ENCODE data around the gene CDH22.
A peak's percentile ranks its signal among the peaks of the same experiment; 100 is the strongest.

DNA sequence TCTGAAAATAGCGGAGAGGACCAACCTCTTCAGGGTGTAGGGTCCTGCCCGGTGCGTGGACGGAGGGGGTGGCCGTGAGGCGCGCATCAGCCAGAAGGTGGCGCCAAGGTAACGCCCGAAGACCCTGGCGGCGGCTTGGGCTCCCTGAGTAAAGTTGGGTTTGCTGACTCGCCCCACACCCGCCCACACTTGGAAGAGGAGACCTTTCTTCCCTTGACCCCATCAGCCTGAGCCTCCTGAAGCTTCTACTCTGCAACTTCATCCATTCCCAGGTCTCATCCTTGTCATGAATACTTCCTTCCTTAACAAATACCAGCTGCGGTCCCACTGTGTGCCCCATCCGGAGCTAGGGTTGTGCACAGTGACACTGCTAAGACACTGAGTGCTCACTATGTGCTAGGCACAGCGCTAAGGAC lies 175.6 kb downstream of the CDH22 start:
- TF ChIP-seq MXI1 (IDR thresholded peaks at IDR 0.05; ENCODE audit: low read depth, low read length) (no peak), POLR2A (IDR thresholded peaks at IDR 0.05; ENCODE audit: low read depth, low read length) (peak; percentile 57), MYC (IDR thresholded peaks at IDR 0.05; ENCODE audit: insufficient read depth, insufficient read length, insufficient replicate concordance, low read length, severe bottlenecking) (no peak), CTCF (IDR thresholded peaks at IDR 0.05 in 2 of 3, conservative IDR thresholded peaks at IDR 0.05 in 1 of 3; ENCODE audit: control insufficient read depth in 2 of 3, extremely low read depth in 1 of 3, insufficient read depth in 1 of 3, low read depth in 3 of 3, low read length in 3 of 3) (peak; percentile 82 to 87 (median 87)), CREB1 (IDR thresholded peaks at IDR 0.05; ENCODE audit: low read depth) (no peak), TARDBP (IDR thresholded peaks at IDR 0.05; ENCODE audit: borderline replicate concordance) (no peak), NRF1 (conservative IDR thresholded peaks at IDR 0.05; ENCODE audit: low read depth, low read length) (no peak), POLR2AphosphoS2 (IDR thresholded peaks at IDR 0.05; ENCODE audit: low read depth, low read length) (peak; percentile 59; the same call in 1 of the 2 replicates), POLR2AphosphoS5 (IDR thresholded peaks at IDR 0.05; ENCODE audit: low read length) (no peak; the same call in 1 of the 2 replicates)

Data from GM12878 (cell line).